GM21576 (cell line): ENCODE data around the gene CMSS1.
A peak's percentile ranks its signal among the peaks of the same experiment; 100 is the strongest.

Experiments used
- ATAC-seq: cut with Tn5 transposase; IDR thresholded peaks from one replicate; pipeline ENCODE4 v1.9.1; 2021; ENCODE audit warnings: mild to moderate bottlenecking, moderate library complexity; ENCODE audit not compliant: unreplicated experiment

The CMSS1 gene

GRCh38 chr3:99873269-99874102, 55.8 kb downstream of the CMSS1 start:
- no peak for ATAC-seq

- no peak for ATAC-seq
Observed at GRCh38 chr3:99874237-99875002, 56.8 kb downstream of the CMSS1 start.

GRCh38 chr3:99875581-99875928, 57.9 kb downstream of the CMSS1 start:
- no peak for ATAC-seq

- peak; percentile 88 for ATAC-seq
Observed at GRCh38 chr3:99875929-99876841, 58.5 kb downstream of the CMSS1 start.

- ATAC-seq: no peak
Observed at GRCh38 chr3:99877031-99877579, 59.4 kb downstream of the CMSS1 start.

GRCh38 chr3:99878005-99878404, 60.3 kb downstream of the CMSS1 start:
- peak; percentile 57 for ATAC-seq

GRCh38 chr3:99879275-99879674, 61.6 kb downstream of the CMSS1 start:
- ATAC-seq: no peak

GRCh38 chr3:99881121-99881524, 63.5 kb downstream of the CMSS1 start:
- no peak for ATAC-seq

GRCh38 chr3:99882436-99883137, 64.9 kb downstream of the CMSS1 start:
- no peak for ATAC-seq

- ATAC-seq: no peak
Observed at GRCh38 chr3:99883138-99883461, 65.4 kb downstream of the CMSS1 start.

GRCh38 chr3:99883693-99884092, 66.0 kb downstream of the CMSS1 start:
- no peak for ATAC-seq

- ATAC-seq: no peak
Observed at GRCh38 chr3:99884484-99884883, 66.8 kb downstream of the CMSS1 start.

GRCh38 chr3:99885085-99885484, 67.4 kb downstream of the CMSS1 start:
- ATAC-seq: no peak

GRCh38 chr3:99885851-99886250, 68.2 kb downstream of the CMSS1 start:
- ATAC-seq: no peak

GRCh38 chr3:99891610-99892285, 74.1 kb downstream of the CMSS1 start:
- no peak for ATAC-seq

- no peak for ATAC-seq
Observed at GRCh38 chr3:99892332-99892731, 74.7 kb downstream of the CMSS1 start.

- ATAC-seq: no peak
Observed at GRCh38 chr3:99895131-99895696, 77.6 kb downstream of the CMSS1 start.

- no peak for ATAC-seq
Observed at GRCh38 chr3:99895703-99896441, 78.2 kb downstream of the CMSS1 start.

- no peak for ATAC-seq
Observed at GRCh38 chr3:99896482-99896881, 78.8 kb downstream of the CMSS1 start.
